HG02678 (cell line): ENCODE results near the gene TJP1.
A peak's percentile ranks its signal among the peaks of the same experiment; 100 is the strongest.
"Not testable (repeated sequence)": the region's sequence is repeated elsewhere in the genome, so short reads cannot be mapped to it uniquely, and the experiment has no call there.

ENCODE experiments used
- ATAC-seq: cut with Tn5 transposase; IDR thresholded peaks from one replicate; pipeline ENCODE4 v1.9.1; 2021; ENCODE audit warnings: mild to moderate bottlenecking, moderate library complexity; ENCODE audit not compliant: unreplicated experiment

TJP1 gene

DNA sequence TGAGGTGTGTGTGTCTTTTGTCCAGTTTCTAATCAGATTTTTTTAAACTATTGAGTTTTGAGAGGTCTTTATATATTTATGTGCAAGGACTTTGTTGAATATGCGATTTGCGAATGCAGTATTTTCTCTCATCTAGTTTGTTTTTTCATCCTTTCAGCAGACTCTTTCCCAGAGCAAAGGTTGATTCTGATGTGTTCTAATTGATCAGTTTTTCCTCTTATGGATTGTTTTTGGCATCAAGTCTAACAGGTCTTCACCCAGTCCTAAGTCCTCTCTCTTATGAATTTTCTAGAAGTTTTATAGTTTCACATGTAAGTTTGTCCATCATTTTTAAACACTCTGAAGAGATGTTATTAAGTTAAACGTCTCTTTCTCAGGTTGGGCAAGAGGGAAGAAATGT, 17.8 kb upstream of the TJP1 start:
- ATAC-seq = no peak

DNA sequence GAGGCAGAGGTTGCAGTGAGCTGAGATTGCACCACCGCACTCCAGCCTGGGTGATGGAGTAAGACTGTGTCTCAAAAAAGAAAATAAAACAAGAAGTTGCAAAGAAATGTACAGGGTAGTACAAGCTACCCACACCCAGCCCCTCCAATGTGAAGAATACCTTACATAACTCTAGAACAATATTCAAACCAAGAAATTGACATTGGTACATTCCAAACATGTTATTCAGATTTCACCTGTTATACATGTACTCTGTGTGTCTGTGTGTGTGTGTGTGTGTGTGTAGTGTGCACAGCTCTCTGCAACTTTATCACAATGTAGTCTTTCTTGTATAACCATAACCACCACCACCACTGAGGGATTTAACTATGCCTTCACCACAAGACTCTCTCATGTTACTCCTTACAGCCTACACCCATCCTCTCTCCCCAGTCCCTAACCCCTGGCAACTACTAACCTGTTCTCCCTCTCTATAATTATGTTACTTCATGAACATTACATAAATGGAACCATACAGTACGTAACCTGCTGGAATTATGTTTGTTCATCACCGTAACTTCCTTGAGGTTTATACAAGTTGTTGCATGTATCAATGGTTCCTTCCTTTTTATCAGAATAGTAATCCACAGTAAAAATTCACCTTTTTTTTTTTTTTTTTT, 16.2 kb upstream of the TJP1 start:
- no peak for ATAC-seq

DNA sequence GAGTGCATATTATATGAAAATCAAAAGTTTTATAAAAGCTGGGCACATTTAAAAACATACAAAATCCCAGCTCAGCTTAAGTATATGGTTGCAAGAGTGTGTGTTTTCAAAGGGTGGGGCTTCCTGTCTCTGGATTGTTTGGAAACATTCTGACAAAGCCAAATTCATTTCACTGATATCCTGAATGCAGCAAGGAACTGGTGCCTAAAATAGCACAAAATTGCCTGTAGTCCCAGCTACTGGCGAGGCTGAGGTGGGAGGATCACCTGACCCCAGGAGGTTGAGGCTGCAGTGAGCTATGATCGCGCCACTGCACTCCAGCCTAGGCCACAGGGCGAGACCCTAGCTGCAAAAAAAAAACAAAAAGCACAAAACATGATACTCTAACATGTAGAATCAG, 13.0 kb upstream of the TJP1 start:
- ATAC-seq = no peak

DNA sequence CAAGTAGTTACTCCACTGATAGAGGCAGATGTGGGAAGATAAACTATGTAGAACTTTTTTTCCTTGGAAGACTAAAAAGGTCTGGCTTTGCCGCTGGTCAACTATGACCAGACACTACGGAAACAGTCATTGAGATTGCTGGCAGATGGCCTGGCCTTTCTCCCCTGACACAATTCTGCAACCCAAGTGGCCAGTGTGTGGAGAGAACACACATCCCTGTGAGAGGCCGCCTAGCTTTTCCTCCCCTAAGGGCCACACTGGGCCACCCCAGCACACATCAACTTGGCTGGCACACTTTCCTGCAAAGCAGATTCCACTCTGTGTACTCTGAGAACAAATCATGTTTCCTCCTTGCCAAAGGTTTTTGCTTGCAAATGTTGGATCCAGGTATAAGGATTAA, 10.4 kb upstream of the TJP1 start:
- ATAC-seq = no peak

DNA sequence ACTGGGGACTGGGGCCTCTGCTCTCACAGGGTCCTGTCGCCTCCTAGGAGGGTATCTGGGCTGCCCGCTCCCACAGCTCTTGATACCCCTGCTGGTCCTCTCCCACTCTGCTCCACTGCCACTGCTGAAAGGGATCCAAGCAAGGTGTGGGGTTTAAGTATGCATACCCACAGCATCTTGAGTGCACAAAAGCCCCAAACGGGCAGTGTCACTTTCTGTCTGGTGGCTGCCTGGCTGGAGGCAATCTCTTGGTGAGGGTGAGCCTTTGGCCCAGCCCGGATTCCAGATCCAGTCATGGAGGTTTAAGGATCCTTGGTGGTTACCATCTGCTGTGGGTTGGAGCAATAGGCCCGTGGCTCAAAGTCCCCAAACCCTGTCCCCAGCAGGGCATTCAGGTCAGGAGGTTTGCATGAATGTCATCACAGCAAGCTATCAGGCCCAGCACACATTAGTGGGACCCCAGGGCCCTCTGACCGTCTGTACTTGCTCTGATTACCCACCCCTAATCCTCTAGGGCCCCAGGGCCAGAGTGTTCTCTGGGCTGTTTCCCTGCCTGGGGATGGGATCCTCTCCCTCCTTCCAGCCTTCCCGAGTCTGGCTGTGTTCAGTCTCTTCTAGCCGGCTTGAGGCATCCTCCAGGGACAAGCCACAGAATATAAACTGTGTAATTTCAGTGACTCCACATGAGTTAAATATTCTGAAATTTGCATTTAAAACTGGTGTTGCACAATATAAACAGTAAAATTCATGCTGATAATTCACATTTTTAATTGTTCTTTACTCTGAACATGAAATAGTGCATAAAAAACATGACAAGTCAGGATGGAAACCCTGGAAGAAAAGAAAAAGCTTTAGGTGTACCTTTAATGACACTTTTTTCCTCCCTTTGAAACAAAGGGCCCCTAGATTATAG, 4.9 kb upstream of the TJP1 start:
- ATAC-seq = no peak

DNA sequence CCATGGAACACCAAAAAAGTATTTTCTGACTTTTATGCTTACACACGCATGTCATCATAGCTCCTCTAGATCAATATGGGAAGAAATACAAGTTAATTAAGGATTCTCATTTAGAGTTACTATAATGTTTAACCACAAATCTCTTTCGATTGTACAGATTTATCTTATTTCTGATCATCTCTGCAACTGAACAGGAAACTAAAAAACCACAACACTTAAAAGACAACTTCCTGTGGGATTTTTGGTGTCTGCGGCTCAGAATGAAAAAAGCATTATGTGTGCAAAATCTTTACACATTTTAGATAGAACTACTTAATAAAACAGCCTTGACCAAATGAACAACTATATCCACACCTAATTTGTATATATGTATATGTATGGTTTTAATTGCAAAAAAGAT, 3.0 kb upstream of the TJP1 start:
- no peak for ATAC-seq

DNA sequence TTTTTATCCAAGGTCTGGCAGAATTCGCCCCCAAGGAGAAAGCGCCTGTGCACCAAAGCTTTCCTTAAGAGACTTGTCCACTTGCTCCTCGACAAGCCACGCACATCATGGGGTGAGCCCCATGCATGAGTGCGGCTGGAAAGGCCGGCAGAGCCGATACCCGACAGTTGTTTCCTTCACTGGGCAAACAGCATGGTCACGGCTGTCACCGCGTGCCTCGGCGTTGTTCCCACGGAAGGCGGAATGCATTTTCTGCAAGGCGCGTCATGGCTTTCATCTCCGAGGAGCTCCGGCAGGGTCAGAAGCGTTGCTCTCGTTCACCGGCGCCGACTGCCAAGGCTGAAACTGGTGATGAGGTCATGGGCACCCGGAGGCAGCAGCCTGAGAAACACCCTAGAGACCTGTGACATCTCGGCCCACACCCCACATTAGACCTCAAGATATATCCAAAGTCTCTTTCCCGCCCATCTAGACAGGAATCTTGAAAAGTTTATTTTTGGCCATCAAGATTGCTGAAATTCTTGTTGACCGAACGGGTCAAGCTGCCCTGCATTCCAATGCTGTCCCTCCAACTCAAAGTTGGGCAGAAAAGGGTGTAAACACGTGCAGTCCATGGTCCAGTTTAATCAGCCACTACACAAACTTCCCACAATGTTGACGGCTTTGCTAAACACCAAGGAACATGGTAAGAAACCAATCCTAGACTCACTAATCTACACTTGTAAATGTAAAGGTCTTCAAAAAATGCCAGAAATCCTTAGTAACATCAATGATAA, 604 bp upstream of the TJP1 start:
- ATAC-seq = no peak

DNA sequence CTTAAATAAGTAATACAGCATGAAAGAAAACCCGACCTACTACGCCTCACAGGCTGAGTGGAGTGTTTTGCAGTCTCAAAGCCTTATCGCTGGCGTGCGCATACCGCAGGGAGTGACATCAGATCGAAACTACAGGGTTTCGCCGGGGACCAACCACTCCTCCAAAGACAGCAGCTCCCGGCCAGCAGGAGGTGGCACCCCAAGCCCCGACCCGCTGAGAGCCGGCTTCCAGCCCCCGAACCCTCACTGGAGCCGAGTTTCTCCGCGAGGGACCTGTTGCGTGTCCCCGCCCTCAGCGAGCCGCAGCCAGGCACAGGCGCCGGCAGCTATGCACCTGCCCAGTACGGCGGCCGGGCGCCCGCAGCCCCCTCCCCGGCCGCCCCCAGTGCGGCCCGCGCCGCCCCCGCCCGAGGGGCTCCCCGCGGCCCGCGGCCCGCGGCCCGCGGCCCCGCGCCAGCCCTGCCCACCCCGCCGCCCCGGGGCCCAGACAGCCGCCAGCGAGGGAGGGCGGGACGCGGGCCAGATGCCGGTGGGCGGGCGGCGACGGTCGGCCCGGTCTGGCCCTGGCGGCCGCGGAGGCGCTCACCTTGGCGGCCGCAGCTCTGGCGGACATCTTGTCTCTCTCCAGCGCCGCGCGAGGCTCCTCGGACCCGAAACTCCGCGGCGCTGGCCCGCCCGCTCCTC, 710 bp downstream of the TJP1 start:
- peak; percentile 84 for ATAC-seq

DNA sequence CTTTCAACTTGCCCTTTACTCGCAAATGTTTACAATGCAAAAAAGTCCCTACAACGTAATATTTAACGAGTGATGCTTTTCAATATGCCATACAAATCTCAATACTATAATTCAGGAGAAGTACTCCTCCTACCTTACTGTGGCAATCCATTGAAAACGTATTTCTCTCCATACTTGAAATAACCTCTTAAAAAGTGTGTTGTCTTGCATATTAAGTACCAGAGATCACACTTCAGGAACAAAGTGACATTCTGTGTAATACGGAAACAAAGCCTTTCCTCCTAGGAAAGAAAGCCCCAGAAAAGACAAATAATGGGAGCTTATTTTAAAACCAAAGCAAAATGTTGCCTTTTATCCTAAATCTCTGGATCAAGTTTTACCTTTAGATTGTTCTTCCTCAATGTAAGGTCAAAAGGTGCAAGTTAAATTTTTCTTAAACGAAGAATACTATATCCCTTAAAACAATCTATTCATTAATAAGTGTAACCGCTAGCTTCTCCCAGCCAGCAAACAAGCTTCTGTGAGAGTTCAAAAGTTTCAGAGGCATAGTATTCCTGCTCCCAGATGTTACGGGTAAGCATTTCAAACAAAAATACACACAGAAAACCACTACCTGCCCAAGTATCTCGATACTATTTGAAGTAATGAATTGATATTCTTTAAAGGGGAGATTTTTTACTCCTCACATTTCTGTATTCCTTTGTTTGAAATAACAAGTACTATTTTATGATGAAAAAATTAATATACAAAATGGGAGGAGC, 1.7 kb downstream of the TJP1 start:
- no peak for ATAC-seq

DNA sequence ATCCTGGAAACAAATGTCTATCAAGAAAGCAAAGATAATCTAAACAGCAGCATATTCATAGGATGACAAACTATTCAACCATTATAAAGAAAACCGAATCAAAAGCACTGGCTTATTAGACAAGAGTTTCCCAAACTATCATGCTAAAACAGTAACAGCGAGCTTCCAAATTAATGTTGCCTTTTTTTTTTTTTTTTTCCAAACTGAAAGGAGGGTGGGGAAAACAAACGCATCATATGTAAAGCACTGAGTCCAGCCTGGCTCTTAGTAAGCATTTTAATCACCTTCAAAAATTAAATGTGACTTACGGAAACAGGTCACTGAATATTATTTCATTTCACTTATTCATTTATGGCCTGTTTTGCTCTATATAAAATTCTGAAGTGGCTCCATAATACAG, 2.3 kb downstream of the TJP1 start:
- ATAC-seq = no peak

DNA sequence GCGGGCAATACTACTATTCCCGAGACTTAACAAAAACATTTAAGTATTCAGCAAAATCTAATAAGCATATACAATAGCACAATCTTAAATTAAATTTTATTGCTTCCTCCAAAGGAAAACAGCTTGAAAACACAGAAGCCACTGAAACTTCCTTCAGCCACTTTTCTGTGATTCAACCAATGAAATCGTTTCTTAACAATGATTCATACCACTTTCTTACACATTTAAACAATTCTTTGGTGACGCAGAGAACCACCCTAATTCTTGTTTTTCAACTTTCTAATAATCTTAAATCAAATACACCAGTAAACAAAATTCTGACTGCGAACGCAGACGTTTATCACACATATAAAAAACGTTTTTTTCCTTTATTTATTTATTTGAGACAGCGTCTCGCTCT, 4.1 kb downstream of the TJP1 start:
- ATAC-seq = no peak

DNA sequence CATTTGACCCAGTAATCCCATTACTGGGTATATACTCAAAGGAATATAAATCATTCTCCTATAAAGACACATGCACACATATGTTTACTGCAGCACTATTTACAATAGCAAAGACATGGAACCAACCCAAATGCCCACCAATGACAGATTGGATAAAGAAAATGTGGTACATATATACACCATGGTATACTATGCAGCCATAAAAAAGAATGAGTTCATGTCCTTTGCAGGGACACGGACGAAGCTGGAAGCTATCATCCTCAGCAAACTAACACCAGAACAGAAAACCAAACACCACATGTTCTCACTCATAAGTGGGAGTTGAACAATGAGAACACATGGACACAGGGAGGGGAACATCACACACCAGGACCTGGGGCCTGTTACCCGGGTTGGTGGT, 4.8 kb downstream of the TJP1 start:
- not testable (repeated sequence) for ATAC-seq

DNA sequence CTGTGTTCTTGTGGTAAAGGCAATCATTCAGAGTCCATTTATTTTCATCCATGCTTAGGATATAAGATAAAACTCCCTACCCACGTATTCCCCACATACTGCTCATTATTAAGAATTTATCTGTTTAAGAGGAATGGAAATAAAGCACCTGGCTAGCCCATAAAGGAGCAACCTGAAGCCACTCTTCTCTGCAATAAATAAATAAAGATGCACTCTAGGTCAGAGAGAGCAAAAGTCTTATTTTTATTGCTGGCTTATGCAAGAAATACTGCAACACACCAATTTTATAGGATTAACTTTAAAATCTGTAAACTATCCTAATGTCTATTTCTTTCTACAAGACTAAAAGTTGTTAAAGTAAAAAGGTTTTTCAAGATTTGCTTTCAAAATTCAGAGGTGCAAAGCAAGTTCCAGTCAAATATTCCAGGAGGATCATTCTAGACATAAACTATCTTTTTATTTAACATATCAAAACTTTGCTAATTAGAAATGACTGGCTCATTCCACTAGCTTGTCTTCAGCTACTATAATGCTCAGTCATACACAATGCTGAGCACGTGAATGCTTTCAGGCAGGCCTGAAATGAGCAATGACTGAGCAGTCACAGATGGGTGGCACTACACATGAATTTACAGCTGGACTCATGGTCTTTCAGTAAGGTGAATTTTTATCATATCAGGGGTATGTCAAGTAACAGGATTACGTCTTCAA, 7.1 kb downstream of the TJP1 start:
- no peak for ATAC-seq

DNA sequence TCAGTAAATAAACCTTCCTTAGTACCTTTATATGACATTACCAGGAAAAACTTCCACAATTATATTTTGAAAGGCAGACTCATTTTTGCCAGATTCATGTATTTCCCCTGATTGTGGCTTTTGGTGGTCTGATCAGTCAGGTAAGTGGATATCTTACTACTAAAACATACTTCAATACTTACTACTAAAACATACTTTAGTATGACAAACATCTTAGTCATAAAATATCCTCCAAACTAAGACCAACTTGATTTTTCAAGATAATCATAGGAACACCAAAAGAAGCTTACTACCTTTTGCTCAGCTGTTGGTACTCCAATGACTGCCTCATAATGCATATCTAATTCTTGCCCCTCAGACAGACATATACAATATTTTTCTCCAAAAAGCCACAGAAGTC, 9.3 kb downstream of the TJP1 start:
- ATAC-seq = no peak

DNA sequence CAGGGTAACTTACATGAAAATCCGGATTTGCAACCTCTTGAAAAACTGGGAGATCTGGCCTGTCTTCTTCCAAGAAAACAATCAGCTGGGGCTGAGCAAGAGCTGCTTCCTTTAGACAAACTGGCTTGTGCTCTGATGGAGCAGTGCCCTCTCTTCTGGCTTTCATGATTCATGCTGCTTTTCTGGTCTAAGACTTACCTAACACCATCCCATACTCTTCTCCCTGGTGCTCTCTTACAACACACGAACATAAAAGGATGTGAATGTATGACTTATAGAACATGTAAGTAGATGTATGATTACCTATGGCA, 9.9 kb downstream of the TJP1 start:
- no peak for ATAC-seq

DNA sequence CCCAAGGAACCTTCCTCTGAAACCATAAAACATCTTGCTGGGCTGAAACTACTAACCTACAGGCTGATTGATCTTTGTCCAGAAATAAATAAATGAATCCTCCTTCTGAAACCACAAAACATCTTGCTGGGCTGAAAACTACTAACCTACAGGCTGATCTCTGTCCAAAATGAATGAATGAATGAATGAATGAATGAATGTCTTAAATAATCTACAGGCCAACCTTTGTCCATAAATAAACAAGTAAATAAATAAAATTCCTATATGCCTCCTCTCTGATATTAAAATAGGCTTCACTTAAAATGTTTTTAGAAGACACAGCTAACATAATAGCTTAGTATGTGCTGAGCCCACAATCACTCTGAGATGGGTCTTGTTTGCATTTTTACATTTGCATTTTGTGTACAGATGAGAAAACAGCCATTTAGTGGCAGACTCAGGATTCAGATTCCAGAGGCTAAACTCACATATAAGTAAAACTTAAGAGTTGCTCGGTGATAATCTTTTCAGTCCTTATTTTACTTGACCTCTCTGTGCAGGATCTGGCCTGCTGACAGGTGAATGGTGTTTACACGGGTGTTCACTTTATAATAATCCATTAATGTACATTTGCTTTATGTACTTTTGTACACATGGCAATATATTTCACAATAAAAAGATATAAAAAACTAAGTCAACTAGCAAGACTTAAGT, 10.4 kb downstream of the TJP1 start:
- no peak for ATAC-seq

DNA sequence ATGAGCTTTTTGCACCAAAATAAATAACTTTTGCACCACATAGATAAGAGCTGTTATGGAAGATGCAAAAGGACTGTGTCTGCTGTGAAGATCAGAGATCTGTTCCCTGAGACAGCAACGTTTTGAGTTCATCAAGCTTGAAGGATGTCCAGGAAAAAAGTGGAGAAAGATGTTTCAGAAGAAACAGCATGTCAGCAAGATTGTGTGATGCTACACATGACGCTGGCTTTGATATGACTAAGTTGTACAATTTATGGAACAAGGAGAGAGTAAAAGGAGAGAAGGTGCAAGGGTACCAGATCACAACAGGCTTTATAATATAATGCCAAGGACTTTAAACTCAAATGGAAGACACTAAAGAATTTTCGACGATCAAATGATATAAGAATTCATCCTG, 16.6 kb downstream of the TJP1 start:
- ATAC-seq = no peak

DNA sequence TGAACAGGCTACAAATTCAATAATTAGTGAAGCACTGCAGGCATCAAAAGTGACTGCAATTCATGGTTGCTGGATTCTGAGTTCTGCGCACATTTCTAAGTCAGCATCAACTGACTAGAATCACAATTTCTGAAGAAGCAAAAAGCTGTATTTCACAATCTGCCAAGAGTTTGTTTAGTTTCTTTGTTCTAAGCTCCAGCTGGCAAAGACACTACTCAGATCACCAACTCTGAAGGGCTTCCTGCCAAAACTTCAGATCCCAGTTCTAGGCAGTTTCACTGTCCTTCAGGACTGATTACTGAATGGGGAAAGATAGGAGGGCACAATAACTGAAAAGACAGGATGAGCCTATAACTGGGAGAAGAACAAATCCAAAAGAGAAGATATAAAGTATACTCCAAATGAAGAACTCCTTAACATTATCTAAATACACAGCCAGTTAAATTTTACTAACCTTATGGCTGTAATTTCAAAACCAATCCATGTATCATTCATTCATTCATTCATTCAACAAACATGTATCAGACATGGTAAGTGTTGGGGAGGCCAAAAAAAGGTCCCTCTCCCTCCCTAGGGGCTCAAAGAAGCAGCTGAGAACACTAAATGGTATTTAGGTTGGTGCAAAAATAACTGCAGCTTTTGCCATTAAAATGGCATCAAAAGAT, 17.1 kb downstream of the TJP1 start:
- no peak for ATAC-seq

DNA sequence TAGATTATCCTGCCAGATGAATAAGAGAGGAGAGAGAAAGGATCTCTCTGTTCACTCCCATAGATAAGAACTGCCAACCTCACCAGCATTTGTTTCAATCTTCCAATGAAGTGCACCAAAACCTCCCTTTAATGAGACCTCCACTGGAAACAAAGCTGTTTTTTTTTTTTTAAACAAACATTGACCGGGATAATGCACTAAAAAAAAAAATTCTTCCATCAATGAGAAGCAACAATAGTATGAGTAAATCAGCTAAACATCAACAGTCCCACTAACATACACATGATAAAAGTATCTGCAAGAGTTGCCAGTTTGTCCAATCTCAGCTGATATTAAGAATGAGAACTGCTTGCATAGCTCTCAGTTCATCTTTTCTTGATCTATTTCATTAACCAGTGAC, 19.9 kb downstream of the TJP1 start:
- no peak for ATAC-seq
